Osteocyte (in vitro differentiated cells): Measurements from ENCODE around the gene PSMA1. TPM values are rescaled to one million over a fixed set of nuclear protein-coding genes. Genes with fewer than 3 reads are reported as not detected.
A peak's percentile ranks its signal among the peaks of the same experiment; 100 is the strongest.

Experiments used
- DNase-seq: peaks from one replicate; pipeline ENCODE4 v3.0.0; 2021; ENCODE audit warnings: mixed read lengths; ENCODE audit not compliant: unreplicated experiment; ENCODE audit errors: extremely low spot score
- H3K27ac Mint-ChIP-seq: one replicate; pipeline ENCODE4 v1.8.0; 2021; ENCODE audit warnings: mild to moderate bottlenecking, mixed read lengths; ENCODE audit not compliant: unreplicated experiment
- H3K27me3 Mint-ChIP-seq: one replicate; pipeline ENCODE4 v1.8.0; 2021; ENCODE audit warnings: mixed read lengths; ENCODE audit not compliant: unreplicated experiment
- H3K36me3 Mint-ChIP-seq: one replicate; pipeline ENCODE4 v1.8.0; 2021; ENCODE audit warnings: mixed read lengths; ENCODE audit not compliant: unreplicated experiment
- H3K4me1 Mint-ChIP-seq: one replicate; pipeline ENCODE4 v1.8.0; 2021; ENCODE audit warnings: mixed read lengths; ENCODE audit not compliant: unreplicated experiment
- H3K4me3 Mint-ChIP-seq: one replicate; pipeline ENCODE4 v1.8.0; 2021; ENCODE audit warnings: mild to moderate bottlenecking, moderate library complexity, mixed read lengths; ENCODE audit not compliant: unreplicated experiment
- H3K9me3 Mint-ChIP-seq: one replicate; pipeline ENCODE4 v1.8.0; 2021; ENCODE audit warnings: mixed read lengths; ENCODE audit not compliant: unreplicated experiment
- total RNA-seq: library from RNA; stranded (reverse); gene quantifications from 2 replicates; pipeline ENCODE4 v1.2.1, GENCODE V29; 2021
- TF ChIP-seq, protein P1 (sequence below): fragments of 200-600 bp; sonication (generic); IDR thresholded peaks from 2 replicates; pipeline ENCODE4 v1.5.0; 2021; ENCODE audit warnings: antibody characterized with exemption, mild to moderate bottlenecking, moderate library complexity

Gene PSMA1
- total RNA-seq, 1 donor from 2014 or later = 117 TPM

DNA sequence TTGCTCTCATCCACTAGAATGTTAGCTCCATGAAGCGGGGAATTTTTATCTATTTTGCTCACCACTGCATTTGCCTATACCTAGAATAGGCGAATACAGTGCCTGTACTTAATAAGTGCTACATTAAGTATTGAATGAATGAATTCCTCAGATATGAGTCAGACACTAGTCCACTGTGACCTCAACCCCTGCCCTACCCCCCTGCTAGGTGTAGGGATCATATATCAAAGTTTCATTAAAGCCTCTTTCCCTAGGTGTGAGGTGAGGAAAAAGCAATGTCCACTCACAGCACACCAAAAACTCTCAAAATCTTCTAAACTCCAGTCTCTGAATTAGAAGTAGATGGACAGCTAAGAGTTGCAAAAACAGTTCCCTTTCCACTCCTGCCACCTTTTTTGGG lies 9.8 kb upstream of the PSMA1 start:
- H3K4me1 Mint-ChIP-seq = no peaks in the 10 kb centered on the region
- no peak overlapping the region for H3K27ac Mint-ChIP-seq
- no peaks in the 10 kb centered on the region for H3K36me3 Mint-ChIP-seq
- H3K4me3 Mint-ChIP-seq = no peak overlapping the region
- H3K27me3 Mint-ChIP-seq = no peaks in the 10 kb centered on the region
- no peaks in the 10 kb centered on the region for H3K9me3 Mint-ChIP-seq
- TF ChIP-seq, protein P1, sequence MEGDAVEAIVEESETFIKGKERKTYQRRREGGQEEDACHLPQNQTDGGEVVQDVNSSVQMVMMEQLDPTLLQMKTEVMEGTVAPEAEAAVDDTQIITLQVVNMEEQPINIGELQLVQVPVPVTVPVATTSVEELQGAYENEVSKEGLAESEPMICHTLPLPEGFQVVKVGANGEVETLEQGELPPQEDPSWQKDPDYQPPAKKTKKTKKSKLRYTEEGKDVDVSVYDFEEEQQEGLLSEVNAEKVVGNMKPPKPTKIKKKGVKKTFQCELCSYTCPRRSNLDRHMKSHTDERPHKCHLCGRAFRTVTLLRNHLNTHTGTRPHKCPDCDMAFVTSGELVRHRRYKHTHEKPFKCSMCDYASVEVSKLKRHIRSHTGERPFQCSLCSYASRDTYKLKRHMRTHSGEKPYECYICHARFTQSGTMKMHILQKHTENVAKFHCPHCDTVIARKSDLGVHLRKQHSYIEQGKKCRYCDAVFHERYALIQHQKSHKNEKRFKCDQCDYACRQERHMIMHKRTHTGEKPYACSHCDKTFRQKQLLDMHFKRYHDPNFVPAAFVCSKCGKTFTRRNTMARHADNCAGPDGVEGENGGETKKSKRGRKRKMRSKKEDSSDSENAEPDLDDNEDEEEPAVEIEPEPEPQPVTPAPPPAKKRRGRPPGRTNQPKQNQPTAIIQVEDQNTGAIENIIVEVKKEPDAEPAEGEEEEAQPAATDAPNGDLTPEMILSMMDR = no peak
- no peak for DNase-seq

DNA sequence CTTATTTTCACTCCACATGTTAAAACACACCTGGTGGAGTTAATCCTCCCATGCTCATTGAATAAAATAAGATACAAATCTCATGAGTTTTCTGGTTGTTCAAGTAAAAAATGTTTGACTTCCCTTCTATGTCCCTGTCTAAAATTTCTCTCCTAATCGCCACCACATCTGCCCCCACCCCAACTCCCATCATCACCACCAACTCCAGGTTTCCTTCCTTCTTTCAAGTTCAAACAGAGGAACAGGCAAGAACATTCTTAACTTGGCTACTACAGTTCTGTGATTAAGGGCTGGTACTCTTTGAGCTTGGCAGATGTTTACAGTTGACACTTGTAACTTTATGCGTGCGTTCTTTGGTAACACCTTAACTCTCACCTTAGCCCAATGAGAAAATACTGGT lies 9.1 kb upstream of the PSMA1 start:
- no peaks in the 10 kb centered on the region for H3K4me1 Mint-ChIP-seq
- no peaks in the 10 kb centered on the region for H3K9me3 Mint-ChIP-seq
- DNase-seq = no peak
- no peak overlapping the region for H3K4me3 Mint-ChIP-seq
- TF ChIP-seq, protein P1 = no peak
- H3K36me3 Mint-ChIP-seq = no peaks in the 10 kb centered on the region
- H3K27ac Mint-ChIP-seq = no peak overlapping the region
- H3K27me3 Mint-ChIP-seq = no peaks in the 10 kb centered on the region

DNA sequence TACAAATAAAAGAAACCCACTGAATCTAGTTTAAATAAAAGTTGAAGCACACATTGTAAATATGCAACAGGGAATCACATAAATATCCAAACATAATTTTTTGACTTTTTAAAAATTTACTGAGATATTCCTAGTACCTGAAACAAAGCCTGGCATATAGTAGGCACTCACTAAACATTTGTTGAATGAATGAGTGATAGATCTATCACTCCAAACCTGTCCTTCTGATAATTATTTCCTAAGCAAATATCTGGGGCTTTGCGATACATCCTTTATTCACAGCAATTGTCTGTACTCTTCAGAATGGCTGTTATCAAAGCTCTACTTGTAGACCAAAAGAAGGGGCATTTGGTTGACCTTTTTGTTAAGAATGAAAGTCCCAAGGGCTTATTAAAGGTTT lies 2.6 kb upstream of the PSMA1 start:
- peaks cover 22% of the 10 kb centered on the region for H3K4me1 Mint-ChIP-seq
- DNase-seq = no peak
- no peaks in the 10 kb centered on the region for H3K27me3 Mint-ChIP-seq
- no peaks in the 10 kb centered on the region for H3K9me3 Mint-ChIP-seq
- H3K36me3 Mint-ChIP-seq = peaks cover 4% of the 10 kb centered on the region
- TF ChIP-seq, protein P1 = no peak
- no peak overlapping the region for H3K4me3 Mint-ChIP-seq
- no peak overlapping the region for H3K27ac Mint-ChIP-seq

DNA sequence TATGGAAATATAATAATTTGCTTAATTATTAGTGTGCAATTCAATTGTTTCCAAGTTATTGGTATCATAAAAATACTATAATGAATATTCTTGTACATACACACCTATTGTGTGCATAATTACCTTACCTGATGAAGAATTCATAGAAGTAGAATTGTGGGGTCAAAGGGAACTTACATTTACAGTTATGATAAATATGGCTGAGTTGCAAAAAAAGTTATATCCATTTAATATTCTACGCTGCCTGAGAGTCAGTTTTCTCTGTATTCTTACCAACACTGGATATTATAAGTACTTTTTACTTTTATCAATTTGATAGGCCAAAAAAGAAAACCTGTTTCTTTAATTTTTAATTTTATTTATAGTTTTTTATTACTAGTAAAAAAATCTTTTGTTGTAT lies 2.1 kb upstream of the PSMA1 start:
- H3K36me3 Mint-ChIP-seq = peaks cover 9% of the 10 kb centered on the region
- H3K27ac Mint-ChIP-seq = no peak overlapping the region
- H3K27me3 Mint-ChIP-seq = no peaks in the 10 kb centered on the region
- no peak overlapping the region for H3K4me3 Mint-ChIP-seq
- TF ChIP-seq, protein P1 = no peak
- no peak for DNase-seq
- no peaks in the 10 kb centered on the region for H3K9me3 Mint-ChIP-seq
- H3K4me1 Mint-ChIP-seq = peaks cover 24% of the 10 kb centered on the region

DNA sequence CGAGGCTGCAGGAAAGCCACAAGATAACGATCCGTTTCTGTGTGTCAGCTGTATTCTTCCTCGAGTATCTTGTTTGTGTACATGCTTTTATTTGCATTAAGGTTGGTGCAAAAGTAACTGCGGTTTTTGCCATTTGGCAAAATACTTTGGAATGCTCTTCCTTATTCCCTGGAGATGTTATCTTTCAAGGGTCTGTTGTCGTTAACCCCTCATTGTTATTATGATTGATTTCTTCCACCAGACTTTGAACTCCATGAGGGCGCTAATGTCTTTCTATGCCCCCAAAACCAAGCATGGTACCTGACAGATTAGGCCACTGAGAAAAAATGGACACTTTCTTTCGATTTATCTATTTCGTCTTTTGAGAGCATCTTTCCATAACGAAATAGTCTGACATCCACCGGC lies 563 bp upstream of the PSMA1 start:
- Mint-ChIP-seq H3K4me1 (peaks cover 24% of the 10 kb centered on the region), H3K9me3 (no peaks in the 10 kb centered on the region), H3K27me3 (no peaks in the 10 kb centered on the region), H3K27ac (peak overlapping the region; percentile 97), H3K4me3 (peak overlapping the region; percentile 92), H3K36me3 (peaks cover 13% of the 10 kb centered on the region)
- no peak for DNase-seq
- TF ChIP-seq, protein P1 = no peak
